ENCODE measurements around the gene DNAJC9. TPM values are rescaled to one million over a fixed set of nuclear protein-coding genes. Genes with fewer than 3 reads are reported as not detected.

The DNAJC9 gene
- total and polyA plus RNA-seq, 2 of the 4 experiments (the other 2 are of a cell fraction) = 20.0 to 28.7 TPM

- no peak overlapping the region for H2BK20ac ChIP-seq (ENCODE audit: low read depth, low read length)
- intact Hi-C loops (cut with micrococcal nuclease) (no loop called here), dilution Hi-C loops (cut with HindIII; ENCODE audit: low sequenced_read_pairs, unreplicated experiment) (no loop called here), in situ Hi-C loops (cut with MboI; ENCODE audit: low sequenced_read_pairs) (no loop called here)
- no peak overlapping the region for H4K5ac ChIP-seq (ENCODE audit: low read depth, low read length)
- no peak overlapping the region for H3K56ac ChIP-seq (ENCODE audit: extremely low read depth, insufficient read depth, low read length)
- ATAC-seq (ENCODE audit: low read depth) = no peak
- H3K79me1 ChIP-seq (ENCODE audit: low read depth in 1 of 2, low read length in 2 of 2) = no peaks in the 10 kb centered on the region; a peak in 2 of 4 replicates
- POLR2A ChIA-PET (ENCODE audit: unreplicated experiment) = interaction anchor here (0.5 kb wide), 1 partner anchor 209 kb away, joined by 7 read pairs; no protein-coding TSS in a partner anchor
- H3K9ac ChIP-seq (ENCODE audit: low read depth, low read length) = no peak overlapping the region
- no peak overlapping the region for H2AK9ac ChIP-seq (replicated peaks; ENCODE audit: low read depth, low read length, poor library complexity)
- no peak overlapping the region for H2BK15ac ChIP-seq (ENCODE audit: low read depth, low read length)
- H2BK5ac ChIP-seq (ENCODE audit: low read depth, low read length, poor library complexity, severe bottlenecking) = no peak overlapping the region
- H3K4me2 ChIP-seq (ENCODE audit: low read depth, low read length) = no peak overlapping the region
- CTCF ChIA-PET = no interaction called here
- no peak overlapping the region for H2AK5ac ChIP-seq (ENCODE audit: low read depth, low read length)
- no peak overlapping the region for H3K4me3 ChIP-seq (ENCODE audit: insufficient read depth, low read depth, low read length)
- no peaks in the 10 kb centered on the region; the same call in 1 of the 2 replicates for H3K9me3 ChIP-seq (ENCODE audit: control insufficient read depth, insufficient read depth, low read length)
- H3K36me3 ChIP-seq (ENCODE audit: control insufficient read depth, insufficient read depth, low read length) = peaks cover 10% of the 10 kb centered on the region
- no peak overlapping the region for H3K23ac ChIP-seq (ENCODE audit: low read depth, low read length)
- no peaks in the 10 kb centered on the region for H3K27me3 ChIP-seq (ENCODE audit: control insufficient read depth, insufficient read depth, low read length)
- no peak overlapping the region for H3K18ac ChIP-seq (ENCODE audit: low read depth, low read length)
- H2AFZ ChIP-seq (replicated peaks; ENCODE audit: low read length, poor library complexity) = no peak overlapping the region
- no peak overlapping the region for H4K91ac ChIP-seq (ENCODE audit: insufficient read depth, low read depth, low read length)
- H3K14ac ChIP-seq (replicated peaks; ENCODE audit: low read depth, low read length) = no peak overlapping the region
- H3K4ac ChIP-seq (ENCODE audit: low read depth, low read length) = no peak overlapping the region
- H3K4me1 ChIP-seq (ENCODE audit: control insufficient read depth, insufficient read depth, low read length) = no peaks in the 10 kb centered on the region
- WGBS, 2 experiments (ENCODE audit: extremely low coverage in 2 of 2, insufficient read length in 1 of 2) = no CpG with 5 or more reads among the region's 4 CpGs
- no peak for DNase-seq
- no peak overlapping the region for H2BK120ac ChIP-seq (ENCODE audit: low read depth, low read length)
- H4K20me1 ChIP-seq (ENCODE audit: insufficient read depth, low read length) = no peaks in the 10 kb centered on the region
- H3K27ac ChIP-seq (ENCODE audit: insufficient read depth, low read length) = no peak overlapping the region
- no TSS peak for BruUV-seq (replicated peaks)
- H4K8ac ChIP-seq (ENCODE audit: low read depth in 2 of 2, low read length in 2 of 2) = no peak overlapping the region
- no peak for TF ChIP-seq CTCF (conservative IDR thresholded peaks at IDR 0.05; ENCODE audit: low read depth, low read length)
- TF ChIP-seq RFX5 (IDR thresholded peaks at IDR 0.05; ENCODE audit: low read depth, low read length) = no peak
- TF ChIP-seq CHD1 (IDR thresholded peaks at IDR 0.05; ENCODE audit: low read depth, low read length) = no peak
- H3K9me1 ChIP-seq (ENCODE audit: insufficient read depth, low read length) = no peaks in the 10 kb centered on the region
Measured at GRCh38 chr10:73211106-73211811, 35.8 kb downstream of the DNAJC9 start.
